GM10248 (cell line): Measurements from ENCODE around the gene FMN2.

Experiments used
- CTCF ChIA-PET: fragments of 300-600 bp; sonication (Branson Sonifier 250); formaldehyde crosslinking; extraction: SDS; loops from one replicate; lab custom pipeline; 2021; ENCODE audit warnings: antibody characterized with exemption; lab: Yijun Ruan, JAX
- POLR2A ChIA-PET: fragments of 350-650 bp; sonication (Branson Sonifier 250); formaldehyde crosslinking; extraction: SDS; loops from one replicate; lab custom pipeline; 2020; ENCODE audit warnings: antibody characterized with exemption; lab: Yijun Ruan, JAX
- DNase-seq: peaks from one replicate; pipeline ENCODE4 v3.0.0; 2012; ENCODE audit errors: extremely low spot score
- TF ChIP-seq, protein P1 (sequence below): IDR thresholded peaks from 2 replicates; pipeline ENCODE4 v1.5.1; 2012; ENCODE audit warnings: mild to moderate bottlenecking, low read depth; ENCODE audit errors: extremely low read depth, missing control alignments, control extremely low read depth

FMN2 gene

DNA sequence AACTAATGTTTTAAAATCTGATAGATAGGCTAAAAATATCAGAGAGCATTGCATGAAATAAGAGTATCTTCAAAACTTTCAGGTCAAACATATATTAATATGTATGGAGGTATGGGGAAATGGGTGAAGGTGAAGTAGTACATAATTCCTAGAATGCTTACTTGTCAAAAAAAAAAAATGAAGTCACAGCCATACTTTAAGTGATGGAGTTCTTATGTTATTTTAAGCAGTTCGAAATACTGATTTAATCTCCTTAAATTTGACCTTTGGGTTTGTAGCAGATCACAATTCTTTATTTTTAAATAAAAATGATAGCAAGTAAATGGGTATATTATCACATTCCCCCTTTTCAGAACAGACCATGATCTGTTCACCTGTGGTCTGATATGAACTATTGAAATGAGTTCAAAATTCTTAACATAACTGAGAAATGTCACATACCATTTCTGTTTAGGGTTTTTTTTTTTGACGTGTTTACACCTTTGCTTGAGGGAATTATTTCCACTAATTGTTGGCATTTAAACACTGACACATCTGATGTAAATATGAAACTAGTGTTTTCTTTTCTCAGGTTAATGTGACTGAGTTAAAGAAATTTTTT lies 300.1 kb downstream of the FMN2 start:
- ChIA-PET CTCF (no interaction called here), POLR2A (no interaction called here)
- DNase-seq: no peak
- TF ChIP-seq, protein P1, sequence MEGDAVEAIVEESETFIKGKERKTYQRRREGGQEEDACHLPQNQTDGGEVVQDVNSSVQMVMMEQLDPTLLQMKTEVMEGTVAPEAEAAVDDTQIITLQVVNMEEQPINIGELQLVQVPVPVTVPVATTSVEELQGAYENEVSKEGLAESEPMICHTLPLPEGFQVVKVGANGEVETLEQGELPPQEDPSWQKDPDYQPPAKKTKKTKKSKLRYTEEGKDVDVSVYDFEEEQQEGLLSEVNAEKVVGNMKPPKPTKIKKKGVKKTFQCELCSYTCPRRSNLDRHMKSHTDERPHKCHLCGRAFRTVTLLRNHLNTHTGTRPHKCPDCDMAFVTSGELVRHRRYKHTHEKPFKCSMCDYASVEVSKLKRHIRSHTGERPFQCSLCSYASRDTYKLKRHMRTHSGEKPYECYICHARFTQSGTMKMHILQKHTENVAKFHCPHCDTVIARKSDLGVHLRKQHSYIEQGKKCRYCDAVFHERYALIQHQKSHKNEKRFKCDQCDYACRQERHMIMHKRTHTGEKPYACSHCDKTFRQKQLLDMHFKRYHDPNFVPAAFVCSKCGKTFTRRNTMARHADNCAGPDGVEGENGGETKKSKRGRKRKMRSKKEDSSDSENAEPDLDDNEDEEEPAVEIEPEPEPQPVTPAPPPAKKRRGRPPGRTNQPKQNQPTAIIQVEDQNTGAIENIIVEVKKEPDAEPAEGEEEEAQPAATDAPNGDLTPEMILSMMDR: no peak

DNA sequence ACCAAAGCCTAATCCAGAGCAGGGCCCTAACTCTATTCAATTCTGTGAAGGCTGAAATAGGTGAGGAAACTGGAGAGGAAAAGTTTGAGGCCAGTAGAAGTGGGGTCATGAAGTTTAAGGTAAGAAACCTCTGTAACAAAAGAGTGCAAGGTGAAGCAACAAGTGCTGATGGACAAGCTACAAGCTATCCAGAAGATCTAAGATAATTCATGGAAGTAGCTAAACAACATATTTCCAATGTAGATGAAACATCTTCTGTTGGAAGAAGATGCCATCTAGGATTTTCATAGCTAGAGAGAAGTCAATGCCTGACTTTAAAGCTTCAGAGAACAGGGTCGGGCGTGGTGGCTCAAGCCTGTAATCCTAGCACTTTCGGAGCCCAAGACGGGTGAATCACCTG lies 302.7 kb downstream of the FMN2 start:
- CTCF ChIA-PET: interaction anchor here (1.7 kb wide), 1 partner anchor 16 kb away, joined by 3 read pairs; no protein-coding TSS in a partner anchor
- POLR2A ChIA-PET: no interaction called here

DNA sequence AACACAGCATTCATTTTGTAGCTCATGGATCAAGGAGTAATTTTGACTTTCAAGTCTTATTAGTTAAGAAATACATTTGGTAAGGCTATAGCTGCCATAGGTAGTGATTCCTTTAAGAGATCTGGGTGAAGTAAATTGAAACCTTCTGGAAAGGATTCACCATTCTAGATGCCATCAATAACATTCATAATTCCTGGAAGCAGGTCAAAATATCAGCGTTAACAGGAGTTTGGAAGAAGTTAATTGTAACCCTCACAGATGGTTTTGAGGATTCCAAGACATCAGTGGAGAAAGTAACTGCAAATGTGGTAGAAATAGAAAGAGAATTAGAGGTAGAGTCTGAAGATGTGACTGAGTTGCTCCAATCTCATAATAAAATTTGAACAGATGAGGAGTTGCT lies 303.7 kb downstream of the FMN2 start:
- CTCF ChIA-PET: interaction anchor here (1.0 to 1.7 kb wide), 2 partner anchors 9 to 15 kb away, joined by 3 to 4 read pairs; no protein-coding TSS in a partner anchor
- POLR2A ChIA-PET: no interaction called here
- TF ChIP-seq, protein P1: no peak
- DNase-seq: no peak

More for the DNA sequence above, 302.7 kb downstream of the FMN2 start:
- DNase-seq: no peak
- TF ChIP-seq, protein P1: no peak

DNA sequence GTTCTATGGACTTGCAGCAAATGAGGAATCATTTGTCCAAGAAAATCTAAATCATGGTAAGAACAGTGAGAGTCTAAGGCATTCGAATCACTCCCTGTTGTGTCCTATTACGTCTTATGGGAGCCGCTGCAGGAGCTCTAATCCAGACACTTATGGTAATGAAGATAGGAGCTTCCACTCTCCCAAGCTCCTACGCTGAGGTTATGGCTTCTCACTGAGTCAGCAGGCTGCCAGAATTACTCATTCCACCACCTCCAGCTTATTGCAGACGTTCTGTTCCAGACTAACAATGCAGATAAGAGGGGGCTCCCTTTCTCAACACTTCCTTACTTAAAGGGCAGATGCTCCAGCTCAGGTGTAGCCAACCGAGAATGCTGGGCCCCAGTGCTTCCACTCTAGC lies 307.7 kb downstream of the FMN2 start:
- ChIA-PET CTCF (no interaction called here), POLR2A (no interaction called here)
- TF ChIP-seq, protein P1: no peak
- no peak for DNase-seq

DNA sequence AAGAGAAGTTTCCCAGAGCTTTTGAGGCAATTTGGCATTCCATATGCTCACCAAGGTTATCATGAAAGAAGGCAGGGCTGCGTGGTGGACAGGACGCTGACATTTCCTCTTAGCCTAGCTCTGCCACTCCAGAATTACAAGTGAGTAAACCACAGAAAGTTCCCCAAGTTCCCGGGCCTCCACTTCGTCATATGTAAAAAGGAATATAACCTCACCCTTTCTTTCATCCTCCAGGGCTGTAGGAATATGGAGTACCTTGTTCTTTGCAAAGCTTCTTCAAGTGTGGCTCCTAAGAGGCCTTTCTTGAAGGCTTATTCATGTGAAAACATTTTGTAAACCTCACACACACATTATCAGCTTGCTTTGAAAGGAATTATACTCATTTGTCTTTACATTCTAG lies 310.0 kb downstream of the FMN2 start:
- DNase-seq: no peak
- ChIA-PET POLR2A (no interaction called here), CTCF (interaction anchor here (1.3 kb wide), 2 partner anchors 10 to 12 kb away, joined by 3 to 4 read pairs; no protein-coding TSS in a partner anchor)
- TF ChIP-seq, protein P1: no peak

DNA sequence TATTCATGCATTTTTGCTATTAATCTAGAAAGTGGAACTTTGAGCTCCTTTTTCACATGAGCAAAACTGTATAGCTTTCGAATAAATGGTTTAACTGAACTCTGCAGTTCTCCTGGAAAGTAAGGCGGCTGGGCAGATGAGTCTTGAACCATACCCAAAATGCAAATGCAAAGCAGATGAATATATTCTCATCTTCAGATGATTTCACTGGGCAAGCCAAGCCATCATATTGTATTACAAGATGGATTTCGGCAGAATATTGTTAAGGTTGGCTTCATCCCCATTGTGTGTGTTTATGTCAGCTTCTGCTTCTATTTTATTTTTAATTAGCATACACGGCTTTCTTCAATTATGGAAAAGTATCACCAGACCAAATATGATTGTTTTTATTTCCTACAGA lies 310.6 kb downstream of the FMN2 start:
- CTCF ChIA-PET: interaction anchor here (1.3 kb wide), 2 partner anchors 9 to 13 kb away, joined by 3 to 4 read pairs; no protein-coding TSS in a partner anchor
- TF ChIP-seq, protein P1: no peak
- POLR2A ChIA-PET: no interaction called here
- no peak for DNase-seq
